ENCODE data around the gene SCN3B.

DNA sequence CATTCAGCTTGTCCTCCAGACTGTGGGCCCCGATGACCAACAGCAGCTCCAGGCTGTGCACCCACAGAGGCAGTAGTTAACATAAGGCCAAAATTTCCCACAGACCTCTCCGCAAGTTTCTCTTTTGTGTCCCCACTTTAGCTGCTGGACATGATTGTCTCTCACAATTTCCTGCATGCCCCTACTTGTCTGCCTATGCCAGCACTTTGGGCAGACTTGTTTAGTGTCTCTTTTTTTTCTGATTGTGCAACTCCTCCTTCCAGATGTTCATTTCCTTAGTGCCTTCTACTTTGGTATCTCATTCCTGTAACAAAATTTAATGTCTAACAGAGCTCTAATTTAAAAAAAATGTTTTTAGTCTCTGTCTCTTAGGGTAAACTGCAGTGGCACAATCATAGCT, 23.8 kb upstream of the SCN3B start:
- TF ChIP-seq, protein P1, sequence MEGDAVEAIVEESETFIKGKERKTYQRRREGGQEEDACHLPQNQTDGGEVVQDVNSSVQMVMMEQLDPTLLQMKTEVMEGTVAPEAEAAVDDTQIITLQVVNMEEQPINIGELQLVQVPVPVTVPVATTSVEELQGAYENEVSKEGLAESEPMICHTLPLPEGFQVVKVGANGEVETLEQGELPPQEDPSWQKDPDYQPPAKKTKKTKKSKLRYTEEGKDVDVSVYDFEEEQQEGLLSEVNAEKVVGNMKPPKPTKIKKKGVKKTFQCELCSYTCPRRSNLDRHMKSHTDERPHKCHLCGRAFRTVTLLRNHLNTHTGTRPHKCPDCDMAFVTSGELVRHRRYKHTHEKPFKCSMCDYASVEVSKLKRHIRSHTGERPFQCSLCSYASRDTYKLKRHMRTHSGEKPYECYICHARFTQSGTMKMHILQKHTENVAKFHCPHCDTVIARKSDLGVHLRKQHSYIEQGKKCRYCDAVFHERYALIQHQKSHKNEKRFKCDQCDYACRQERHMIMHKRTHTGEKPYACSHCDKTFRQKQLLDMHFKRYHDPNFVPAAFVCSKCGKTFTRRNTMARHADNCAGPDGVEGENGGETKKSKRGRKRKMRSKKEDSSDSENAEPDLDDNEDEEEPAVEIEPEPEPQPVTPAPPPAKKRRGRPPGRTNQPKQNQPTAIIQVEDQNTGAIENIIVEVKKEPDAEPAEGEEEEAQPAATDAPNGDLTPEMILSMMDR (IDR thresholded peaks at IDR 0.05) = no peak
- TF ChIP-seq POLR2AphosphoS5 (IDR thresholded peaks at IDR 0.05) = no peak
- TF ChIP-seq POLR2A (IDR thresholded peaks at IDR 0.05) = no peak
- no peak for TF ChIP-seq EP300 (IDR thresholded peaks at IDR 0.05)

All from gastroesophageal sphincter (tissue), 3 donors.